Stimulated activated CD8-positive, alpha-beta memory T cell treated with anti-CD3 and anti-CD28 coated beads, Interleukin-15, amount 100 ng/mL, for 1 hour (primary cell): ENCODE measurements around the gene KRTAP9-7.

Experiments used
- DNase-seq: peaks from one replicate; pipeline ENCODE4 v3.0.0-alpha.2; 2020; ENCODE audit warnings: low read depth

The KRTAP9-7 gene

GRCh38 chr17:41271858-41272257, 3.6 kb upstream of the KRTAP9-7 start:
- DNase-seq = no peak

GRCh38 chr17:41278176-41278955, 2.9 kb downstream of the KRTAP9-7 start:
- DNase-seq = no peak

GRCh38 chr17:41284043-41284442, 8.5 kb downstream of the KRTAP9-7 start:
- DNase-seq = no peak

- no peak for DNase-seq
Observed at GRCh38 chr17:41284546-41284945, 9.0 kb downstream of the KRTAP9-7 start.

- DNase-seq = no peak
Observed at GRCh38 chr17:41287050-41287449, 11.6 kb downstream of the KRTAP9-7 start.

GRCh38 chr17:41294016-41294415, 18.5 kb downstream of the KRTAP9-7 start:
- no peak for DNase-seq

- no peak for DNase-seq
Observed at GRCh38 chr17:41296846-41297245, 21.3 kb downstream of the KRTAP9-7 start.

GRCh38 chr17:41298458-41299135, 23.1 kb downstream of the KRTAP9-7 start:
- no peak for DNase-seq

- no peak for DNase-seq
Observed at GRCh38 chr17:41301204-41301790, 25.8 kb downstream of the KRTAP9-7 start.

- no peak for DNase-seq
Observed at GRCh38 chr17:41301916-41302901, 26.7 kb downstream of the KRTAP9-7 start, which contains the start of gene KRTAP29-1. Gene KRTAP29-1, minus strand, starts transcription at chr17:41302851. Its CDS starts 0 bp downstream, at chr17:41302851.

- no peak for DNase-seq
Observed at GRCh38 chr17:41302981-41303380, 27.5 kb downstream of the KRTAP9-7 start.

- DNase-seq = no peak
Observed at GRCh38 chr17:41304091-41304490, 28.6 kb downstream of the KRTAP9-7 start.

GRCh38 chr17:41307647-41308046, 32.1 kb downstream of the KRTAP9-7 start:
- no peak for DNase-seq

- DNase-seq = peak; percentile 49
Observed at GRCh38 chr17:41308251-41308917, 32.9 kb downstream of the KRTAP9-7 start.

GRCh38 chr17:41308918-41309359, 33.4 kb downstream of the KRTAP9-7 start, which contains the start of gene KRTAP16-1:
Gene KRTAP16-1, minus strand, starts transcription at chr17:41309309. Its CDS starts 56 bp downstream, at chr17:41309253.
- DNase-seq = peak; percentile 14

GRCh38 chr17:41311111-41311510, 35.6 kb downstream of the KRTAP9-7 start:
- no peak for DNase-seq

GRCh38 chr17:41315204-41315794, 39.8 kb downstream of the KRTAP9-7 start, which contains the start of gene KRTAP17-1:
Gene KRTAP17-1, minus strand, starts transcription at chr17:41315710. Its CDS starts 60 bp downstream, at chr17:41315650.
- no peak for DNase-seq

- no peak for DNase-seq
Observed at GRCh38 chr17:41315814-41316445, 40.4 kb downstream of the KRTAP9-7 start.

- no peak for DNase-seq
Observed at GRCh38 chr17:41318231-41318630, 42.7 kb downstream of the KRTAP9-7 start.
